GM21381 (cell line): ENCODE data around the gene CIDEB.

Experiments used
- ATAC-seq: cut with Tn5 transposase; IDR thresholded peaks from one replicate; pipeline ENCODE4 v1.9.1; 2021; ENCODE audit warnings: mild to moderate bottlenecking, moderate library complexity; ENCODE audit not compliant: unreplicated experiment

The CIDEB gene

DNA sequence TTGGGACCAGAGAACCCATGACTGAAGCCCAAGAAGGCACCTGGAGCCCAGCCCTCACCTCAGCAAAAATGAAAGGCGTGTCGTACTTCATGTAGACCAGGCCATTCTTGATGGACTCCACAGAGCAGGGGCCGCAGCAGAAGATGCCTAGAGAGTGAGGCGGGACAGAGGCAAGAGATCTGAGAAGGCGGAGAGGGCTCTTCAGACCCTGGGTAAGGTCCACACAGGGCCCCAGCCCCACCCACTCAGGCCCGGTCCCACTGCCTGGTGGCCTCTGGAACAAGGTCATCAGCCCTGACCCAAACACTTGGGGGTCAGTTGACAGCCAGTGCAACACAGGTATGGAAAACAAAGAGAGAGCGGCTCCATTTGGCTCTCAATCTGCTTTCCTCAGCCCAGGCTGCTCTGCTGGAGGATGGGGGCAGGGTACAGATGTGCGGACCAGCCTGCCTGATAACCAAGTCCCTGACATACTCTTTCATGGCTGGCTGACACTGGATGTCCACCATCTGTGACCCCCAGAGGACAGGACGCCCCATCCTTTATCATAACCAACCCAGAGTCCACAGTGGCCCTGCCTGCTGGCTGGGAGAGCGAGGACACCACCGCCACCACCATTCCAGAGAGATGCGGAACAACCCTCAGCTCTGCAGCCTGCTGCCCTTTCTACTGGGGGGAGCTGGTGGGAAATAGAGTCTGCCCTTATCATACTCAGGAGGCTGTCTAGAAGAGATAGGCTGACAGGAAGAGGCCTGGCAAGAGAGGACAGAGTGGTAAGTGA is 51.7 kb downstream of the CIDEB start:
- no peak for ATAC-seq

DNA sequence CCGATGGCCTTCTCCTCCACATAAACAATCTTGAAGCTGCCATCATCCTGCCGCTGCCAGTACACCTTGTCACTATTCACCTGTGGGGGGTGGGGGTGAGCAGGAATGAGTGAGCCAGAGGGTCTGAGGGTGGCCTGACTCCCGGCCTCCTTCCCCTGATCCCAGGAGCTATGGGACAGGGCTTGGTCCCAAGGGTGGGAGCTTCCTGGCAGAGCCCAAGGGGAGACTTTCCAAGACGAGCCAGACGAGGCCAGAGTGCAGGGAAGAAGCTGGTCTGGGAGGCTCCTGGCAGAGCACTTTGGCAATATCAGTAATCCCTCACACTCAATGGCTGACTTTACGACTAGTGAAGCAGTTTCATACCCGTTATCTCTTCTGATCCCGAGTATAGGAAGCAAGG is 52.3 kb downstream of the CIDEB start:
- no peak for ATAC-seq
